ENCODE measurements around the gene THRB.

DNA sequence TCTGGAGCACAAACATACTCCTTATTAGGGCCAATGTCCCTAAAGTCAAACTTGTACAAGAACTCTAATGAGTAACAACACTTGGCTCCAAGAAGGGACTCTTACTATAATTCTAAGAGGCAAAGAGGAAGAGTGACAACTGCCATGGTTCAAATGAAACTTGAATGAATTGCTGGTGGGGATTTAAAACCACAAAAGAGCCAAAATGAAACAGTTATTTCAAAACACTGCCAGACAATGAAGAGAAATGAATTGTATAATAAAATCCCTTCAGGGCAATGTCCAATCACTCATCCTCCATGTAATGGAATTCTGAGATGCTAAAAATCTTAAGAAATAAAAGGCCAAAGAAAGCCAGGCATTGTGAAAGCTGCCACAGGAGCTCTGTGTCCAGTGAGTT lies 14.2 kb downstream of the THRB start:
- TF ChIP-seq, protein P1, sequence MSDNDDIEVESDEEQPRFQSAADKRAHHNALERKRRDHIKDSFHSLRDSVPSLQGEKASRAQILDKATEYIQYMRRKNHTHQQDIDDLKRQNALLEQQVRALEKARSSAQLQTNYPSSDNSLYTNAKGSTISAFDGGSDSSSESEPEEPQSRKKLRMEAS (IDR thresholded peaks at IDR 0.05; ENCODE audit: low read depth, low read length), result no peak
- no peak for TF ChIP-seq POLR2A (IDR thresholded peaks at IDR 0.05; ENCODE audit: extremely low read depth, insufficient read length)
